ENCODE measurements around the gene NPTXR. TPM values are rescaled to one million over a fixed set of nuclear protein-coding genes. Genes with fewer than 3 reads are reported as not detected.

NPTXR gene
- total and polyA plus RNA-seq, 4 donors, result 0.05 to 0.45 (median 0.16) TPM

- Histone ChIP-seq H3K9me3 (ENCODE audit: control insufficient read depth in 4 of 4, low read length in 3 of 4) (no peaks in the 10 kb centered on the region), H3K27ac (ENCODE audit: low read depth in 1 of 2, low read length in 2 of 2) (no peak overlapping the region), H3K4me1 (ENCODE audit: control insufficient read depth in 4 of 4, insufficient read depth in 4 of 4, low read length in 3 of 4) (peaks cover 2 to 10% (median 7%) of the 10 kb centered on the region in 4 donors), H3K4me3 (ENCODE audit: low read depth in 1 of 3, low read length in 3 of 3) (no peak overlapping the region), H3K36me3 (ENCODE audit: control insufficient read depth in 4 of 4, insufficient read depth in 3 of 4, low read depth in 1 of 4, low read length in 3 of 4) (peaks cover 0 to 7% (median 0%) of the 10 kb centered on the region in 4 donors), H3K27me3 (ENCODE audit: control insufficient read depth in 4 of 4, insufficient read depth in 4 of 4, low read length in 3 of 4) (no peaks in the 10 kb centered on the region), H3K9ac (ENCODE audit: low read depth in 1 of 2, low read length in 2 of 2) (no peak overlapping the region)
- DNase-seq (ENCODE audit: low spot score), result no peak
- TF ChIP-seq FOXA2 (IDR thresholded peaks at IDR 0.05) (no peak), GABPA (IDR thresholded peaks at IDR 0.05 in 1 of 2, conservative IDR thresholded peaks at IDR 0.05 in 1 of 2) (no peak), TAF1 (conservative IDR thresholded peaks at IDR 0.05) (no peak), HNF4G (IDR thresholded peaks at IDR 0.05) (no peak), RAD21 (IDR thresholded peaks at IDR 0.05) (no peak), FOXA1 (IDR thresholded peaks at IDR 0.05) (no peak), NR2F2 (IDR thresholded peaks at IDR 0.05) (no peak), HNF4A (conservative IDR thresholded peaks at IDR 0.05) (no peak), RXRA (IDR thresholded peaks at IDR 0.05) (no peak), YY1 (IDR thresholded peaks at IDR 0.05) (no peak), EGR1 (IDR thresholded peaks at IDR 0.05; ENCODE audit: low read depth in 2 of 2) (no peak), SP1 (IDR thresholded peaks at IDR 0.05) (no peak), MAX (IDR thresholded peaks at IDR 0.05) (no peak)
- TF ChIP-seq, protein P1, sequence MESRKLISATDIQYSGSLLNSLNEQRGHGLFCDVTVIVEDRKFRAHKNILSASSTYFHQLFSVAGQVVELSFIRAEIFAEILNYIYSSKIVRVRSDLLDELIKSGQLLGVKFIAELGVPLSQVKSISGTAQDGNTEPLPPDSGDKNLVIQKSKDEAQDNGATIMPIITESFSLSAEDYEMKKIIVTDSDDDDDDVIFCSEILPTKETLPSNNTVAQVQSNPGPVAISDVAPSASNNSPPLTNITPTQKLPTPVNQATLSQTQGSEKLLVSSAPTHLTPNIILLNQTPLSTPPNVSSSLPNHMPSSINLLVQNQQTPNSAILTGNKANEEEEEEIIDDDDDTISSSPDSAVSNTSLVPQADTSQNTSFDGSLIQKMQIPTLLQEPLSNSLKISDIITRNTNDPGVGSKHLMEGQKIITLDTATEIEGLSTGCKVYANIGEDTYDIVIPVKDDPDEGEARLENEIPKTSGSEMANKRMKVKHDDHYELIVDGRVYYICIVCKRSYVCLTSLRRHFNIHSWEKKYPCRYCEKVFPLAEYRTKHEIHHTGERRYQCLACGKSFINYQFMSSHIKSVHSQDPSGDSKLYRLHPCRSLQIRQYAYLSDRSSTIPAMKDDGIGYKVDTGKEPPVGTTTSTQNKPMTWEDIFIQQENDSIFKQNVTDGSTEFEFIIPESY (IDR thresholded peaks at IDR 0.05), result no peak
- TF ChIP-seq, protein P2, sequence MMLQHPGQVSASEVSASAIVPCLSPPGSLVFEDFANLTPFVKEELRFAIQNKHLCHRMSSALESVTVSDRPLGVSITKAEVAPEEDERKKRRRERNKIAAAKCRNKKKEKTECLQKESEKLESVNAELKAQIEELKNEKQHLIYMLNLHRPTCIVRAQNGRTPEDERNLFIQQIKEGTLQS (IDR thresholded peaks at IDR 0.05), result no peak
- 95% methylated on average over 18 of the region's 18 CpGs for WGBS
Measured at GRCh38 chr22:38867471-38868285, 23.9 kb upstream of the NPTXR start.

DNA sequence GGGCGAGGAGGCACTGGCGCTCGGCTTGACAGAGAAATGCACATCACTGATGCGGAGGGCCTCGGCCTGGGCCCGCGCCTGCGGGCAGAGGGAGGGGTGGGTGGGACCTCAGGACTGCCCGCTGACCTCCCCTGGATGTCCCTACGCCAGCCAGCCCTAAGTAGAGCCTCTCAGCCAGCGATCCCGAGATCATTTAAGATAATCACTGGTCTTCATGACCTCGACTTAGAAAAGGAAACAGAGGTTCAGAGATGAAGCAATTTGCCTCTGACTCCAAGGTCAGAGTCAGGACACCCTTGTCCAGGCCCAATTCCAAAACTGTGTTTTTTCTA is 23.3 kb upstream of the NPTXR start:
- Histone ChIP-seq H3K36me3 (ENCODE audit: control insufficient read depth in 4 of 4, insufficient read depth in 3 of 4, low read depth in 1 of 4, low read length in 3 of 4) (peaks cover 0 to 7% (median 0%) of the 10 kb centered on the region in 4 donors), H3K27ac (ENCODE audit: low read depth in 1 of 2, low read length in 2 of 2) (no peak overlapping the region), H3K9ac (ENCODE audit: low read depth in 1 of 2, low read length in 2 of 2) (no peak overlapping the region), H3K4me1 (ENCODE audit: control insufficient read depth in 4 of 4, insufficient read depth in 4 of 4, low read length in 3 of 4) (peaks cover 2 to 9% (median 5%) of the 10 kb centered on the region in 4 donors), H3K27me3 (ENCODE audit: control insufficient read depth in 4 of 4, insufficient read depth in 4 of 4, low read length in 3 of 4) (no peaks in the 10 kb centered on the region), H3K4me3 (ENCODE audit: low read depth in 1 of 3, low read length in 3 of 3) (no peak overlapping the region), H3K9me3 (ENCODE audit: control insufficient read depth in 4 of 4, low read length in 3 of 4) (no peaks in the 10 kb centered on the region)
- DNase-seq (ENCODE audit: low spot score), result no peak
- WGBS, result 86% methylated on average over 13 of the region's 13 CpGs
- TF ChIP-seq JUND (IDR thresholded peaks at IDR 0.05), result no peak
- TF ChIP-seq, protein P1 (IDR thresholded peaks at IDR 0.05), result no peak
- TF ChIP-seq CTCF (IDR thresholded peaks at IDR 0.05; ENCODE audit: low read depth, low read length, missing input control), result no peak
- no peak for TF ChIP-seq NR2F2 (IDR thresholded peaks at IDR 0.05)
- no peak for TF ChIP-seq MAX (IDR thresholded peaks at IDR 0.05)
- TF ChIP-seq HNF4G (IDR thresholded peaks at IDR 0.05), result no peak
- no peak for TF ChIP-seq RAD21 (IDR thresholded peaks at IDR 0.05)
- TF ChIP-seq EGR1 (IDR thresholded peaks at IDR 0.05; ENCODE audit: low read depth in 2 of 2), result no peak

Data from liver (tissue), 9 donors.